Neural progenitor cell (in vitro differentiated cells): ENCODE data around the gene STXBP4. TPM values are rescaled to one million over a fixed set of nuclear protein-coding genes. Genes with fewer than 3 reads are reported as not detected.

Source experiments
- DNase-seq: peaks from one replicate; pipeline ENCODE4 v3.0.0-alpha.2; 2016; ENCODE audit warnings: low spot score
- H2AFZ ChIP-seq: fragments of 200-600 bp; sonication (generic); replicated peaks from 2 replicates; pipeline ENCODE4 v1.6.1; 2016; ENCODE audit warnings: antibody characterized with exemption
- H3F3A ChIP-seq: fragments of 200-600 bp; sonication (generic); 2 replicates; pipeline ENCODE4 v1.6.1; 2016; ENCODE audit warnings: antibody characterized with exemption, low read depth
- H3K27ac ChIP-seq: fragments of 200-600 bp; sonication (generic); 2 replicates; pipeline ENCODE4 v1.5.1; 2016; ENCODE audit warnings: mild to moderate bottlenecking
- H3K27me3 ChIP-seq: fragments of 200-600 bp; sonication (generic); 2 replicates; pipeline ENCODE4 v1.6.1; 2016; ENCODE audit warnings: mild to moderate bottlenecking, moderate library complexity
- H3K36me3 ChIP-seq: fragments of 200-600 bp; sonication (generic); 2 replicates; pipeline ENCODE4 v1.5.1; 2016
- H3K4me1 ChIP-seq: fragments of 200-600 bp; sonication (generic); 2 replicates; pipeline ENCODE4 v1.6.1; 2016; ENCODE audit warnings: mixed run types
- H3K4me2 ChIP-seq: fragments of 200-600 bp; sonication (generic); 2 replicates; pipeline ENCODE4 v1.6.1; 2016
- H3K4me3 ChIP-seq: fragments of 200-600 bp; sonication (generic); 2 replicates; pipeline ENCODE4 v1.5.1; 2016
- H3K79me2 ChIP-seq: fragments of 200-600 bp; sonication (generic); 2 replicates; pipeline ENCODE4 v1.6.1; 2016; ENCODE audit warnings: low read depth
- H3K9ac ChIP-seq: fragments of 200-600 bp; sonication (generic); 2 replicates; pipeline ENCODE4 v1.6.1; 2016
- H3K9me3 ChIP-seq: fragments of 200-600 bp; sonication (generic); 2 replicates; pipeline ENCODE4 v1.5.1; 2016; ENCODE audit warnings: low read depth
- H4K20me1 ChIP-seq: fragments of 200-600 bp; sonication (generic); 2 replicates; pipeline ENCODE4 v1.6.1; 2016; ENCODE audit warnings: low read depth
- H3K27ac Mint-ChIP-seq: 3 replicates; pipeline ENCODE4 v1.8.0; 2021; ENCODE audit warnings: mixed read lengths
- H3K27me3 Mint-ChIP-seq: 2 replicates; pipeline ENCODE4 v1.8.0; 2022; ENCODE audit warnings: low read depth, mild to moderate bottlenecking, inconsistent platforms, moderate library complexity, mixed read lengths; ENCODE audit not compliant: insufficient read depth
- H3K36me3 Mint-ChIP-seq: 3 replicates; pipeline ENCODE4 v1.8.0; 2021; ENCODE audit warnings: mixed read lengths
- H3K4me1 Mint-ChIP-seq: 3 replicates; pipeline ENCODE4 v1.8.0; 2021; ENCODE audit warnings: mixed read lengths
- H3K4me3 Mint-ChIP-seq: 3 replicates; pipeline ENCODE4 v1.8.0; 2021; ENCODE audit warnings: mild to moderate bottlenecking, moderate library complexity, mixed read lengths
- H3K9me3 Mint-ChIP-seq: 3 replicates; pipeline ENCODE4 v1.8.0; 2020; ENCODE audit warnings: mixed read lengths
- CTCF ChIP-seq: fragments of 200-600 bp; sonication (generic); IDR thresholded peaks from 2 replicates; pipeline ENCODE4 v1.5.1; 2017; ENCODE audit warnings: antibody characterized with exemption, mild to moderate bottlenecking
- EZH2 ChIP-seq: fragments of 200-600 bp; sonication (generic); IDR thresholded peaks from 2 replicates; pipeline ENCODE4 v1.6.1; 2017; ENCODE audit warnings: antibody characterized with exemption, mild to moderate bottlenecking, moderate library complexity
- EZH2phosphoT487 ChIP-seq: fragments of 200-600 bp; sonication (generic); IDR thresholded peaks from 2 replicates; pipeline ENCODE4 v1.6.1; 2017; ENCODE audit warnings: antibody characterized with exemption
- total RNA-seq: library from RNA; depleted of rRNA; stranded (reverse); fragments of >200 nt; gene quantifications from 2 replicates; pipeline ENCODE4 v1.2.3, GENCODE V29; 2015; ENCODE audit warnings: low replicate concordance

STXBP4 gene
- total RNA-seq, 1 donor from 2014 or later: 111 TPM

GRCh38 chr17:55067697-55068439 lies 99.3 kb downstream of the STXBP4 start:
- Mint-ChIP-seq H3K9me3 (no peaks in the 10 kb centered on the region), H3K4me3 (no peak overlapping the region), H3K27me3 (no peaks in the 10 kb centered on the region), H3K27ac (no peak overlapping the region), H3K36me3 (no peaks in the 10 kb centered on the region), H3K4me1 (peaks cover 21% of the 10 kb centered on the region)
- Histone ChIP-seq H3K4me1 (no peaks in the 10 kb centered on the region), H3K79me2 (no peaks in the 10 kb centered on the region), H3K4me2 (no peak overlapping the region), H3F3A (no peaks in the 10 kb centered on the region), H3K4me3 (no peak overlapping the region), H3K27ac (no peak overlapping the region), H3K36me3 (no peaks in the 10 kb centered on the region), H3K9me3 (no peaks in the 10 kb centered on the region), H2AFZ (no peak overlapping the region), H3K27me3 (no peaks in the 10 kb centered on the region), H4K20me1 (no peaks in the 10 kb centered on the region), H3K9ac (no peak overlapping the region)
- no peak for DNase-seq
- TF ChIP-seq CTCF (no peak), EZH2phosphoT487 (no peak), EZH2 (no peak)

- no peaks in the 10 kb centered on the region for H3K27me3 Mint-ChIP-seq
- Histone ChIP-seq H3K4me3 (no peak overlapping the region), H3K9me3 (no peaks in the 10 kb centered on the region), H3F3A (no peaks in the 10 kb centered on the region), H4K20me1 (no peaks in the 10 kb centered on the region), H3K4me2 (no peak overlapping the region), H3K4me1 (no peaks in the 10 kb centered on the region), H2AFZ (no peak overlapping the region), H3K36me3 (no peaks in the 10 kb centered on the region), H3K27me3 (no peaks in the 10 kb centered on the region), H3K79me2 (no peaks in the 10 kb centered on the region), H3K9ac (no peak overlapping the region), H3K27ac (no peak overlapping the region)
- no peak overlapping the region for H3K27ac Mint-ChIP-seq
- no peak for DNase-seq
- H3K4me1 Mint-ChIP-seq: peaks cover 24% of the 10 kb centered on the region
- no peak overlapping the region for H3K4me3 Mint-ChIP-seq
- H3K9me3 Mint-ChIP-seq: no peaks in the 10 kb centered on the region
- no peak for TF ChIP-seq EZH2phosphoT487
- TF ChIP-seq EZH2: no peak
- TF ChIP-seq CTCF: no peak
- peaks cover 2% of the 10 kb centered on the region for H3K36me3 Mint-ChIP-seq
Measured at GRCh38 chr17:55068862-55069811, 100.6 kb downstream of the STXBP4 start.

GRCh38 chr17:55069983-55070529 lies 101.5 kb downstream of the STXBP4 start:
- Mint-ChIP-seq H3K36me3 (peaks cover 2% of the 10 kb centered on the region), H3K27me3 (no peaks in the 10 kb centered on the region), H3K4me3 (no peak overlapping the region), H3K4me1 (peaks cover 24% of the 10 kb centered on the region), H3K9me3 (no peaks in the 10 kb centered on the region), H3K27ac (no peak overlapping the region)
- Histone ChIP-seq H3F3A (no peaks in the 10 kb centered on the region), H3K4me3 (no peak overlapping the region), H3K9ac (no peak overlapping the region), H3K79me2 (no peaks in the 10 kb centered on the region), H3K27me3 (no peaks in the 10 kb centered on the region), H3K9me3 (no peaks in the 10 kb centered on the region), H4K20me1 (no peaks in the 10 kb centered on the region), H3K27ac (no peak overlapping the region), H2AFZ (no peak overlapping the region), H3K4me2 (no peak overlapping the region), H3K4me1 (no peaks in the 10 kb centered on the region), H3K36me3 (no peaks in the 10 kb centered on the region)
- no peak for DNase-seq
- no peak for TF ChIP-seq CTCF
- no peak for TF ChIP-seq EZH2
- TF ChIP-seq EZH2phosphoT487: no peak
